ENCODE results near the gene DRGX. TPM values are rescaled to one million over a fixed set of nuclear protein-coding genes. Genes with fewer than 3 reads are reported as not detected.

The DRGX gene
- total RNA-seq, 1 donor from 2014 or later: not detected

GRCh38 chr10:49361178-49361554 is 34.7 kb downstream of the DRGX start:
- ATAC-seq: no peak

GRCh38 chr10:49360271-49361177 is 35.4 kb downstream of the DRGX start:
- ATAC-seq: peak; percentile 22

GRCh38 chr10:49359349-49360270 is 36.3 kb downstream of the DRGX start:
- no peak for ATAC-seq

GRCh38 chr10:49357910-49358309 is 38.0 kb downstream of the DRGX start:
- ATAC-seq: no peak

GRCh38 chr10:49356944-49357343 is 38.9 kb downstream of the DRGX start:
- ATAC-seq: no peak

- no peak for ATAC-seq
Measured at GRCh38 chr10:49356181-49356580, 39.7 kb downstream of the DRGX start.

GRCh38 chr10:49355221-49355620 is 40.7 kb downstream of the DRGX start:
- ATAC-seq: no peak

- no peak for ATAC-seq
Measured at GRCh38 chr10:49354593-49354992, 41.3 kb downstream of the DRGX start.

- ATAC-seq: no peak
Measured at GRCh38 chr10:49353895-49354566, 41.9 kb downstream of the DRGX start.

GRCh38 chr10:49353026-49353894 is 42.6 kb downstream of the DRGX start:
- no peak for ATAC-seq

- ATAC-seq: no peak
Measured at GRCh38 chr10:49352323-49352722, 43.6 kb downstream of the DRGX start.

- ATAC-seq: no peak
Measured at GRCh38 chr10:49351669-49352068, 44.2 kb downstream of the DRGX start.

GRCh38 chr10:49350846-49351532 is 44.9 kb downstream of the DRGX start:
- no peak for ATAC-seq

- ATAC-seq: no peak
Measured at GRCh38 chr10:49350138-49350537, 45.8 kb downstream of the DRGX start.

- no peak for ATAC-seq
Measured at GRCh38 chr10:49349390-49349789, 46.5 kb downstream of the DRGX start.

GRCh38 chr10:49348593-49348992 is 47.3 kb downstream of the DRGX start:
- ATAC-seq: no peak

GRCh38 chr10:49347827-49348226 is 48.1 kb downstream of the DRGX start:
- ATAC-seq: no peak

- ATAC-seq: no peak
Measured at GRCh38 chr10:49347342-49347741, 48.5 kb downstream of the DRGX start.

GRCh38 chr10:49344840-49345239 is 51.0 kb downstream of the DRGX start:
- no peak for ATAC-seq

GRCh38 chr10:49338604-49339003 is 57.3 kb downstream of the DRGX start:
- no peak for ATAC-seq

GRCh38 chr10:49335364-49335972 is 60.4 kb downstream of the DRGX start:
- ATAC-seq: no peak
